Measurements from ENCODE around the gene CCDC12.

GRCh38 chr3:46897829-46898320, 78.7 kb downstream of the CCDC12 start:
- TF ChIP-seq, protein P1, sequence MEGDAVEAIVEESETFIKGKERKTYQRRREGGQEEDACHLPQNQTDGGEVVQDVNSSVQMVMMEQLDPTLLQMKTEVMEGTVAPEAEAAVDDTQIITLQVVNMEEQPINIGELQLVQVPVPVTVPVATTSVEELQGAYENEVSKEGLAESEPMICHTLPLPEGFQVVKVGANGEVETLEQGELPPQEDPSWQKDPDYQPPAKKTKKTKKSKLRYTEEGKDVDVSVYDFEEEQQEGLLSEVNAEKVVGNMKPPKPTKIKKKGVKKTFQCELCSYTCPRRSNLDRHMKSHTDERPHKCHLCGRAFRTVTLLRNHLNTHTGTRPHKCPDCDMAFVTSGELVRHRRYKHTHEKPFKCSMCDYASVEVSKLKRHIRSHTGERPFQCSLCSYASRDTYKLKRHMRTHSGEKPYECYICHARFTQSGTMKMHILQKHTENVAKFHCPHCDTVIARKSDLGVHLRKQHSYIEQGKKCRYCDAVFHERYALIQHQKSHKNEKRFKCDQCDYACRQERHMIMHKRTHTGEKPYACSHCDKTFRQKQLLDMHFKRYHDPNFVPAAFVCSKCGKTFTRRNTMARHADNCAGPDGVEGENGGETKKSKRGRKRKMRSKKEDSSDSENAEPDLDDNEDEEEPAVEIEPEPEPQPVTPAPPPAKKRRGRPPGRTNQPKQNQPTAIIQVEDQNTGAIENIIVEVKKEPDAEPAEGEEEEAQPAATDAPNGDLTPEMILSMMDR (IDR thresholded peaks at IDR 0.05): no peak
- no peak for TF ChIP-seq EZH2 (IDR thresholded peaks at IDR 0.05)
